Measurements from ENCODE around the gene ARL6IP6.
"Not testable (repeated sequence)": the region's sequence is repeated elsewhere in the genome, so short reads cannot be mapped to it uniquely, and the experiment has no call there.

ARL6IP6 gene

GRCh38 chr2:152718076-152718908, at the start of gene ARL6IP6:
Gene ARL6IP6 (plus strand): TSS chr2:152718620. CDS start chr2:152718625, 5 bp downstream.
- peak; percentile 70 for DNase-seq

- DNase-seq = no peak
Observed at GRCh38 chr2:152674334-152674733, 44.1 kb upstream of the ARL6IP6 start.

- no peak for DNase-seq
Observed at GRCh38 chr2:152676461-152676860, 42.0 kb upstream of the ARL6IP6 start.

DNA sequence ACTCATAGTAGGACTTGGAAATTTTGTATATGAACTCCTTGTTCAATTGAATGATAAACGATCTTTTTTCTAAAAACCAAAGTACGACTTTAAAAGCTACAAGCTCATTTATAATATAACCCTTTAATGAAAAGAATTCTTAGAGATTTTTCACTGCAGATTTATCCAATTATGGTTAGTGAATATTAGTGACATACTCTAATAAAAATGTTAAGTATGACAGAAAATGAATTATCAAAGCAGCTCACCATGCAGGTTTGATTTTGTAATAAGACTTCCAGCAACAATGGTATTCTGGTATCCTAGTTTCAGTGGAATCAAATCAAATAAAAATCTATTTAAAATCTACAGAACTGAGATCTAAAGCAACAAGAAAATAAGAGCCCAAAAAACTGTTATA, 39.6 kb upstream of the ARL6IP6 start:
- no peak for DNase-seq

DNA sequence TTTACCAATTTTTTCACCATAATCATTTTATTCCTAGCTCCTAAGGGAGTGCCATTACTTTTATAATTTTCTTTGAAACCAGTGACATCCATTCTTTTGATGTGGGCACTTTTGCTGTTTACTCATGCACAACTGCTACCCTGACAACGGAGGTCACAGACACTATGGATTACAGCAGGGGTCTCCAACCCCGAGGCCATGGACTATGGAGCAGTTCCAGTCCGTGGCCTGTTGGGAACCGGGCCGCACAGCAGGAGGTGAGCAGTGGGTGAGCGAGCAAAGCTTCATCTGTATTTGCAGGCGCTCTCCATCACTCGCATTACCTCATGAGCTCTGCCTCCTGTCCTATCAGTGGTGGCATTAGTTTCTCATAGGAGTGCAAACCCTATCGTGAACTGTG, 35.8 kb upstream of the ARL6IP6 start:
- no peak for DNase-seq

GRCh38 chr2:152683400-152683799, 35.0 kb upstream of the ARL6IP6 start:
- DNase-seq = no peak

GRCh38 chr2:152686321-152686720, 32.1 kb upstream of the ARL6IP6 start:
- no peak for DNase-seq

- no peak for DNase-seq
Observed at GRCh38 chr2:152693033-152693432, 25.4 kb upstream of the ARL6IP6 start.

DNA sequence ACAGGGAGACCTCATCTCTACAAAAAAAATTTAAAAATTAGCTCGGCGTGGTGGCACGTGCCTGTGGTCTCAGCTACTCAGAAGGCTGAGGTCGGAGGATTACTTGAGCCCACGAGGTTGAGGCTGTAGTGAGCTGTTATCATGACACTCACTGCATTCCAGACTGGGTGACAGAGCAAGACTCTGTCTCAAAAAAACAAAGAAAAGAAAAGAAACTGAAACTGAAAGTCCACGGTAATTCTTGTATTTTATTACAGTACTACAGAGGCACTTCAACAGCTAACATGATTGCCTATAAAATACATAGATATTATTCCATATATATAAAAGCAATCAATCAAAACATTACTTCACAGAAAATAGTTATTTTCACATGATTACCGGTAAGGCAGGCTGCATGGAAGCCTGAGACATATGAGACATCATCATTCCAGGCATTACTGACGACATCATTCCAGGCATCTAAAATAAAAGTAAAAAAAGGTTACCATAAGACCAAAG, 24.2 kb upstream of the ARL6IP6 start:
- DNase-seq = no peak

DNA sequence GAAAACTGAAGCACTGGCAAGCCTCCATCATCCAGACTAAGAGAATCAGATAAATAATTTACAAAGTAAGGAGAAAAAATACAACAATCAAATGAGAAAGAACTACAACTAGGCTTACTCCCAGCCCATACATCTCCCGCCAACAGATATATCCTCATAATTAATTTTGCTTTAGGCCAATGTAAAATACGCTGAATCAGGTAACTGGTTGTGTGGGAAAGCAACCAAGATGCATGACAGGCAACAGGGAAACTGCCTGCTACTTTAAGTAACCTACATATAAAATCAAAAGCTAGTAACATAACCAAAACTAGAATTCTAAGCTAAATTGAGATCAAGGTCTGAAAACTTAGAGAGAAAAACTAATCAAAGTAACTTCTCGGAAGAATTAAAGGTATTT, 22.7 kb upstream of the ARL6IP6 start:
- no peak for DNase-seq

DNA sequence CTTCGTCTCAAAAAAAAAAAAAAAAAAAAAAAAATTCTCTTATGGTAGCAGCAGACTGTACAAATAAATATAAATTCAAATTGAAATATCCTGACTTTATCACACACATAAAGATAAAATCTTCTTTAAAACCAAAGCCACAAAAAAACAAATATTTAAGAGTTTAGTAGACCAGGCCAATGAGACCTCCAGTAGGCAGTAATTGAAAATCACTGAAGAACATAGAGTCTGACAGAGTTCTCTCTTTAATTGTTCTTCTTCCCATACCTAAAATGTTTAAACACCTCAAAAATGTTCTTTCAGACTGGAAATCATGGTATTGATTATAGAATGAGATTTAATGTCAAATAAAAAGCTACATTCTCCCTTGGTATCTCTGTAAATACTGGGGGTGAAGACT, 21.9 kb upstream of the ARL6IP6 start:
- DNase-seq = no peak

GRCh38 chr2:152701198-152701597, 17.2 kb upstream of the ARL6IP6 start:
- DNase-seq = no peak

DNA sequence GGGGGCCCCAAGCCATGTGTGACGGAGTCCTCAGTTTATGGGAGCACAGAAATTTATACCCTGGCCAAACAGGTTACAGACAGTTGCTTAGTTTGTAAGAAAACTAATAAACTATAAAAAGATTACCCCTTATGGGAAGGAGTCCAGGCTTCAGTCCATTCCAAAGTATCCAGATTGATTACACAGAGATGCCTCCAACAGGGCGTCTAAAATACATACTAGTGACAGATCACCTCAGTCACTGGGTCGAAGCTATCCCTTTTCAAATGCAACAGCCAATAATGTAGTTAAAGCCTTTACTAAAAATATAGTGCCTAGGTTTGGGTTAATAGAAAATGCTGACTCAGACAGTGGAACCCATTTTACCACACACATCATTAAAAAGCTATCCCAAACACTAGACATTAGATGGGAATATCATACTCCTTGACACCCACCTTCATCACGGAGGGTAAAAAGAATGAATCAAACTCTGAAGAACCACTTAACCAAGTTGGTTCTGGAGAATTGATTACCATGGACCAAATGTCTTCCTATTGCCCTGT, 11.9 kb upstream of the ARL6IP6 start:
- no peak for DNase-seq

GRCh38 chr2:152708742-152709141, 9.7 kb upstream of the ARL6IP6 start:
- no peak for DNase-seq

GRCh38 chr2:152710713-152711112, 7.7 kb upstream of the ARL6IP6 start:
- DNase-seq = no peak

DNA sequence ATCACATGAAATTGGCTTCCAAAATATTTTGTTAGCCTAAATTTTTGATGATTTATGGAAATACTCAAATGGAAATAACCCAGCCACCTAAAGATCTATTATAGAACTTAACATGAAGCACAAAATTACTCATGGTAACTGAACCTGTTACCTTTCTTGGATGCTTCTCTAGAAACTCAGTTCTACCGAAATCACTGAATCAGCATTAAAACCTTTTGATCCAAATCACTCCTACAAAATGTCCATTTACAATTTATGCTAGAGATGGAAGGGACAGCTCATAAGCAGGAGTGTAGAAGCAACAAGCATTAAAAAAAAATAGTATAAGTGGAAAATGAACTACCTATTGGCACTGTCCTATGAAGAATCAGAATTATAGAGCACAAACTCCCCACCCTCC, 3.3 kb upstream of the ARL6IP6 start:
- no peak for DNase-seq

- DNase-seq = no peak
Observed at GRCh38 chr2:152715854-152716428, 2.5 kb upstream of the ARL6IP6 start.

DNA sequence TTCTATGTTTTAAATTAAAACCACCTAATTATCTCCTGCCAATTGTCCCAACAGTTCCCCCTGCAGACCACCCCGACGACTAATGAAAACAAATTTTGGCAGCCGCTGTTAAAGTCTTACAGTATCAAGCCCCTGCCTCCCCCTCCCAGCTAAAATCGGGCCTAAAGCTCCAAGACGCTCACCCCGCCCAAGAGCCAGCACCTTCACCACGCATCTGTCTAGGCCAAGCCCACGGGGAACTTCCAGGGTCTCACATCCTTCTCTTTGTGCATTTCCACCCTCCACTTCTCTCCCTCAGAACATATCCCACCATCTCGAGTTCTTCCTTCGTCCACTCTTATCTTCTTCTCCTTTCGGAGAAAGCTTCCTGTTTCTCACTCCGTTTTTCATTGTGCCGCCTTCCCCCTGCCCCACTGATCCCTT, 1.6 kb upstream of the ARL6IP6 start:
- no peak for DNase-seq

GRCh38 chr2:152717228-152718075, 968 bp upstream of the ARL6IP6 start, which contains the start of gene PRPF40A:
Gene PRPF40A (minus strand): TSS chr2:152717461. CDS start chr2:152717439, 22 bp downstream.
- DNase-seq = peak; percentile 90

- peak; percentile 54 for DNase-seq
Observed at GRCh38 chr2:152718909-152719645, 657 bp downstream of the ARL6IP6 start.

- no peak for DNase-seq
Observed at GRCh38 chr2:152720794-152721193, 2.4 kb downstream of the ARL6IP6 start.

DNA sequence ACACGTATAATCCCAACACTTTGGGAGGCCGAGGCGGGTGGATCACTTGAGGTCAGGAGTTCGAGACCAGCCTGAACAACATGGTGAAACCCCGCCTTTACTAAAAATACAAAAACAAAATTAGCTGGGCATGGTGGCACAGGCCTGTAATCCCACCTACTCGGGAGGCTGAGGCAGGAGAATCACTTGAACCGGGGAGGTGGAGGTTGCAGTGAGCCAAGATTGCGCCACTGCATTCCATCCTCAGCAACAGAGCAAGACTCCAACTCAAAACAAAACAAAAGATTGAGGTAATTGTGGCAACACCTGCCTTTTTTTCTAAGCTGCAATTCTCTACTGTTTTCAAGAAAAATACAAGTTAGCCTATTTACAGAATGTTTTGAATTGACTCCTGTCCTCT, 4.2 kb downstream of the ARL6IP6 start:
- DNase-seq = not testable (repeated sequence)
